IPS-20b (cell line): ENCODE measurements around the gene LAMB3.
"Not testable (repeated sequence)": the region's sequence is repeated elsewhere in the genome, so short reads cannot be mapped to it uniquely, and the experiment has no call there.

Source experiments
- H3K27ac ChIP-seq: one replicate; pipeline ENCODE4 v1.5.1; 2013; ENCODE audit warnings: low read length
- H3K27me3 ChIP-seq: 2 replicates; pipeline ENCODE4 v1.6.1; 2013; ENCODE audit warnings: mild to moderate bottlenecking, low read length, inconsistent platforms; ENCODE audit not compliant: insufficient read depth
- H3K36me3 ChIP-seq: 2 replicates; pipeline ENCODE4 v1.6.1; 2013; ENCODE audit warnings: low read depth, mild to moderate bottlenecking, inconsistent platforms, low read length, moderate library complexity; ENCODE audit not compliant: insufficient read depth
- H3K4me1 ChIP-seq: 2 replicates; pipeline ENCODE4 v1.6.1; 2013; ENCODE audit warnings: mild to moderate bottlenecking, control low read depth, inconsistent platforms, low read length, moderate library complexity; ENCODE audit not compliant: insufficient read depth
- H3K4me3 ChIP-seq: 2 replicates; pipeline ENCODE4 v1.5.1; 2013; ENCODE audit warnings: mild to moderate bottlenecking, low read length, inconsistent platforms
- H3K9ac ChIP-seq: 2 replicates; pipeline ENCODE4 v1.6.1; 2013; ENCODE audit warnings: low read depth, mild to moderate bottlenecking, inconsistent platforms, low read length, moderate library complexity
- H3K9me3 ChIP-seq: 2 replicates; pipeline ENCODE4 v1.6.1; 2013; ENCODE audit warnings: mild to moderate bottlenecking, low read depth, low read length, inconsistent platforms; ENCODE audit not compliant: insufficient read depth

LAMB3 gene

DNA sequence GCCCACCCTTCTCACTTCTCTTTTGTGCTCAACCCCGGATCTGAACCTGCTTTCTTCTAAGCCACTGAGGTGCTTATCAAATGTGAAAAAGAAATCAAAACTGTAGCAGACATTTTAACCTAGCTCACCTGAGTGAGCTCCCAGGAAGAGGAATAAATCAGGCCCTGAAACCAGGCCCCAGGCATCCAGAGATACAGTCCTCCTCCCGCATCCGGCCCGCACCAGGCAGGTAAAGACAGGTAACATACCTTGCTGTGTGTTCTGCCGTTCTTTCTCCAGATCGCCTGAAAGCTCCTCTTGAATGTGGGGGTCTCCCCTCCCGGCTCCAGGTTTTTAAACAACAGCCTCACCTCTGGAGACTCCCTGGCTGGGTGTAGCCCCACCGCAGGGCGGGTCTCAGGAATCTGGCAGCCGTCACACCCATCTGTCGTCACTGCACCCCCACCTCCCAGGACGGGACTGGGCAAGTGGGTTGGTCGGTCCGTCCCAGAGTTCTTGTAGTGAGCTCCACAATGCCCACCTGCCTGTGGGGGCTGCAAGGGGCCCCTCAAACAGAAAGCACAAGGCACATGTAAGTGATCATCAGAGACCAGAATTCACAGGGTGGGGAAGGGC is at the start of gene LAMB3:
Gene LAMB3 (minus strand): TSS at position 305 of the 615 bp plus-strand sequence. CDS start 1,481 bp downstream, outside the sequence.
- Histone ChIP-seq H3K9ac (no peak within 1 kb of the TSS), H3K9me3 (no peaks in the 10 kb centered on the region), H3K27me3 (no peaks in the 10 kb centered on the region), H3K4me1 (peaks cover 9% of the 10 kb centered on the region), H3K4me3 (no peak within 1 kb of the TSS), H3K36me3 (no peaks in the 10 kb centered on the region), H3K27ac (no peak within 1 kb of the TSS)

DNA sequence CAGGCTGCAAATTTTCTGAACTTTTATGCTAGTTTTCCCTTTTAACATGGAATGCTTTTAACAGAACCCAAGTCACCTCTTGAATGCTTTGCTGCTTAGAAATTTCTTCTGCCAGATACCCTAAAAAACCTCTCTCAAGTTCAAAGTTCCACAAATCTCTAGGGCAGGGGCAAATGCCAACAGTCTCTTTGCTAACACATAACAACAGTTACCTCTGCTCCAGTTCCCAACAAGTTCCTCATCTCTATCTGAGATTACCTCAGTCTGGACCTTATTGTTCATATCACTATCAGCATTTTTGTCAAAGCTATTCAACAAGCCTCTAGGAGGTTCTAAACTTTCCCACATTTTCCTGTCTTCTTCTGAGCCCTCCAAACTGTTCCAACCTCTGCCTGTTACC is 48.5 kb upstream of the LAMB3 start:
- H3K4me3 ChIP-seq, H3K9ac ChIP-seq, H3K27ac ChIP-seq, H3K9me3 ChIP-seq, H3K36me3 ChIP-seq, H3K27me3 ChIP-seq, H3K4me1 ChIP-seq: not testable (repeated sequence)

DNA sequence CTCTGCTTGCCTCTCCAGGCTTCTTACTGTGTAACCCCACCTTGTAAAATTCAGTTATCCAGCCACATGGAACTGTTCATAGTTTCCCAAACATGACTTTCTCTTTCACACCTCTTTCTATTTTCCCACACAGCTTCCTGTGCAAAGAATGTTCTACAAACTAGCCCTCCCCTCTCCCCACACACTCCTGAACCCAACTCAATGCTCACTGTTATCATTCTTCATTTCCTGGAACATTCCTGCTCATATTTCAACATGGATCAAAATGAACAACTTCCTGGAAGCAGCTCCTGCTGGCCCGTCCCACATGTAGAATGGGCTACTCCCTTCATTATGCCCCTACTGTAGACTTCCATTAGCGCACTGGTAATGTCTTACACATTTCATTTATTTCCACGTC is 44.9 kb upstream of the LAMB3 start:
- H3K36me3 ChIP-seq = no peaks in the 10 kb centered on the region
- no peaks in the 10 kb centered on the region for H3K9me3 ChIP-seq
- no peak overlapping the region for H3K27ac ChIP-seq
- no peak overlapping the region for H3K9ac ChIP-seq
- no peaks in the 10 kb centered on the region for H3K4me1 ChIP-seq
- H3K27me3 ChIP-seq = peaks cover 22% of the 10 kb centered on the region
- no peak overlapping the region for H3K4me3 ChIP-seq

DNA sequence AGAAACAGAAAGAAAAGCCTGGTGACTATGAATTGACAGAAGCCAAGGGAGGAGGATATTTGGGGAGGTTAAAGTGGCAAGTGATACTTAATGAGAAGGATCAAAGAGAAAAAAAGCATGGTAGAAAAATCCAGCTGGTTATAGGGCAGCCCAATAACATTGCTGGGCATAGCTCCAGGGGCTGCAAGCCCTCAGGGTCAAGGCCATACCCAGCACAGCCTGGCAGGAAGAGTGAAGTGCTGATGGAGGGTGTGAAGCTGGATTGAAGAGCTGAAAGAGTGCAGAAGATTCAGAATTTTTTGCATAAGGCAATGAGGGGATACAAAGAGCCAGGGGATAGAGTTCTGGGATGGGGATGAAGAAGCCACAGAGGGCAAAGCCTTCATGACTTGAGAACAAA is 44.4 kb upstream of the LAMB3 start:
- H3K36me3 ChIP-seq = no peaks in the 10 kb centered on the region
- H3K9me3 ChIP-seq = no peaks in the 10 kb centered on the region
- H3K9ac ChIP-seq = no peak overlapping the region
- no peaks in the 10 kb centered on the region for H3K4me1 ChIP-seq
- H3K4me3 ChIP-seq = no peak overlapping the region
- no peak overlapping the region for H3K27ac ChIP-seq
- H3K27me3 ChIP-seq = peaks cover 22% of the 10 kb centered on the region

DNA sequence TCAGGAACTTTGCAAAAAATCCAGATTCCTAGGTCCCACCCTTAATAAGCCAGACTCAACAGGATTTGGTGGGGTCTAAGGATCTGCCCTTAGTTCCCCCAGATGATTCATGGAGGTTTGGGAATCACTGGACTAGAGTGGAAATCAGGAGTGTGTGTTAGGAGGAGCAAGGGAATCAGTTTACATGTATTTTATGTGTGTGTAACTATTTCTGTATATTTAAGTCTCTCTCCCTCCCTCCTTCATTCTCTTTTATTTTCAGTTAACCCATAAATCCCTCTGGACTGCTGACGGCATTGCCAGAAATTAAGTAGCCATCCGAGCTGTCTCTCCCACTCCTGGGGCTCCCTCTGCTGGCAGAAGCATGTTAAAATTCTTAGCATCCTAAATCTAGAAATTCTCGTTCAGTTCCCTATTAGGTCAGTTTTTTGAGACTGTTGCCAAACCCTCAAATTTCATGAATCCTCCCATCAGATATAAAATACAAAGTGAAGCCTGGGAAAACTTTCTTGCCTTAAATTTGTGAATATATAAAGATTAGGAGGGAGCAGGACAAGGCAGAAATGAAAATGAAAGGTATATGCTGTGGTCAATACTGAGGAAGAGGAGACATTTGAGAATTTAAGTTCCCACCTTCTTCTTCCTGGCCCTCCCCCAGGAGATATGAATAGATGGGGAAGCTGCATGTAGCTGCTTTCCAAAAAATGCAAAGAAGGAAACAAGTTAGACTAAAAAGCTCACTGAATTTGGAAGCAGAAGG is 40.7 kb upstream of the LAMB3 start:
- Histone ChIP-seq H3K4me3 (no peak overlapping the region), H3K9me3 (no peaks in the 10 kb centered on the region), H3K27me3 (peaks cover 22% of the 10 kb centered on the region), H3K36me3 (no peaks in the 10 kb centered on the region), H3K4me1 (no peaks in the 10 kb centered on the region), H3K9ac (no peak overlapping the region), H3K27ac (no peak overlapping the region)

DNA sequence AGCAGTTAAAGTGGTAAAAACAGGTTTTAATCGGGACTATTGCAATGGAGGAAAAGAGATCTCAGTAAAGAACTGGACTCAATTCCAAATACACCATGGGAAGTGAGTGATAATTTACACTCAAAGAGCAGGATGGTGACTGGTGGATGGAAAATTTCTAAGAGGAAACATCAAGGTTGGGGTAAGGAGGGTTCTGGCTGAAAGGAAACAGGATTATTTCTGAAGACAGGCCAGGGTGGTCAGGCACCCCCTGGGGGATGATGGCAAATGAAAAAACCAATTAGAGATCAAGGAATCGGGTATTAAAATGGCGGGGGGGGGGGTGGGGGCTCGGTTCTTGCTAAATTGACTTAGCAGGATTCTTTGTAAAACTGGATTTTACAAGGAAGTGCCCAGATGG is 40.1 kb upstream of the LAMB3 start:
- H3K9ac ChIP-seq = no peak overlapping the region
- H3K4me3 ChIP-seq = no peak overlapping the region
- no peak overlapping the region for H3K27ac ChIP-seq
- H3K9me3 ChIP-seq = no peaks in the 10 kb centered on the region
- H3K27me3 ChIP-seq = peaks cover 22% of the 10 kb centered on the region
- no peaks in the 10 kb centered on the region for H3K4me1 ChIP-seq
- H3K36me3 ChIP-seq = no peaks in the 10 kb centered on the region

DNA sequence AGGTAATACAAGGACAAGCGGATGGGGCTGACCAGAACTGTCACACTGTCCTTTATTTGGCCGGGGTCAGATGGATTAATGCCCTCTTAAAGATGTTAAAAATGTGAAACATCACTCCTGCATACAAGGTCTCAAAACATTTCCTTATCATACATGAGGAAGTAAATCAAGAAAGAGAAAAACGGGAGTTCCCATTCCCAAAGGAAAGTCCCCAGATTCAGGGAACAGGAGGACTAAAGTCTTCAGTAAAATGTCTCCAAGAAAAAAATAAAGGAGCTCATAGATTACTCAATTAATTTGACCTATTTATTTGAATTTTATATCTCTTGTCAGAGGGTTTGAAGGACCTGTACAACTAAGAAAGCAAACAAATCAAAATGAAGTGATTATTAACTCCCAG is 39.0 kb upstream of the LAMB3 start:
- Histone ChIP-seq H3K9me3 (no peaks in the 10 kb centered on the region), H3K9ac (no peak overlapping the region), H3K36me3 (no peaks in the 10 kb centered on the region), H3K4me1 (no peaks in the 10 kb centered on the region), H3K27ac (no peak overlapping the region), H3K4me3 (no peak overlapping the region), H3K27me3 (peaks cover 22% of the 10 kb centered on the region)

DNA sequence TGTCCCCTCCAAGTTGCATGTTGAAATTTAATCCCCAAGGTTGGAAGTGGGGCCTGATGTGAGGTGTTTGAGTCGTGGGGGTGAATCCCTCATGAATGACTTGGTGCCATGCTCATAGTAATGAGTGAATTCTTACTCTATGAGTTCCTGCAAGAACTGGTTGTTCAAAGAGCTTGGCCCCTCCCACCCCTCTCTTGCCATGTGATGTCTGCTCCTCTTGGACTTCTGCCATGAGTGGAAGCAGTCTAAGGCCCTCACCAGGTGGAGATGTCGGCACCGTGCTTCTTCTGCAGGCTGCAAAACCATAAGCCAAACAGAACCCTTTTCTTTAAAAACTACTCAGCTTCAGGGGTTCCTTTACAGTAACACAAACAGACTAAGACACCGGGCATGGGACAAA is 37.3 kb upstream of the LAMB3 start:
- Histone ChIP-seq H3K27ac (no peak overlapping the region), H3K4me3 (no peak overlapping the region)

DNA sequence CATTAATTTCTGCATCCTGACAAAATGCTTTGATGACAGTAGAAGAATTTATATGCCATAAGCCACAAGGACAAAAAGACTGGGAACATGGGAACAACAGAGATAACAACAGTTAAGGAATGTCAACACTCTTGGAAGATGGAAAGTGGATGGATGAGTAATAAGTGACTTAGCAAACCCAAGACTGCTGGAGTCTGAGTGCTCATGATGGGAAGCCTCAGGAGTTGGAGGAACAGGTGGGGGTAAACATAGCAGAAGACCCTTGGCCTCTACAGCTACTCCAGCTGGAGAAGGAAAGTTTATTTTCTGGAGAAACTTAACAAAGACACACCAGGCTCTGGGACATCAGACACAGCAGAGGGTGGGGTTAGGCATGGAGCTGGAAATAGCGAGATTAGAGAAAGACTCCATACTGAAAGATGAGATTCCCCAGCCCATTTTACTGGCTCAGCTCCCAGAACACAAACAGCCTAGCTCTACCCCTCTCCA is 36.6 kb upstream of the LAMB3 start:
- no peaks in the 10 kb centered on the region for H3K36me3 ChIP-seq
- no peaks in the 10 kb centered on the region for H3K4me1 ChIP-seq
- no peaks in the 10 kb centered on the region for H3K9me3 ChIP-seq
- no peak overlapping the region for H3K27ac ChIP-seq
- no peak overlapping the region for H3K9ac ChIP-seq
- no peak overlapping the region for H3K4me3 ChIP-seq
- H3K27me3 ChIP-seq = peaks cover 5% of the 10 kb centered on the region

More for the DNA sequence above, 37.3 kb upstream of the LAMB3 start:
- no peaks in the 10 kb centered on the region for H3K4me1 ChIP-seq
- no peaks in the 10 kb centered on the region for H3K36me3 ChIP-seq
- H3K9me3 ChIP-seq = no peaks in the 10 kb centered on the region
- H3K27me3 ChIP-seq = peaks cover 12% of the 10 kb centered on the region
- no peak overlapping the region for H3K9ac ChIP-seq

DNA sequence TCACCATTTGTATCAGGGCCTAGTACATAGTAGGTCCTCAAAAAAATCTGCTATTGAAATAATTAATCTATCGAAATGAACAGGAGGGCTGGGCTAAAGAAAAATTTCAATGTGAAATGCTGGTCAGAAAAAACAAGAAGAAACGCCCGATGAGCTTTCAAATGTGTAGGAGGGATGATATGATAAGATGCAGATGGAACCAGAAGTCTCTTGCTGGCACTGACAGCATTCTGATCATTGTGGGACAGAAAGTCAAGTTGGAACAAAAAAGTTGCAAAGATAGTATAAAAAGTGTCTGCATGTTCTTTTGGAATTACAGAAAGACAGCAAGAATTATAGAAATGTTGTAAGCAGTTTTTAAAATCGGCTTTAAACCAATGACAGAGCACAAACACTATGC is 34.1 kb upstream of the LAMB3 start:
- H3K27me3 ChIP-seq = no peaks in the 10 kb centered on the region; the same call in 1 of the 2 replicates
- H3K27ac ChIP-seq = no peak overlapping the region
- no peak overlapping the region for H3K9ac ChIP-seq

DNA sequence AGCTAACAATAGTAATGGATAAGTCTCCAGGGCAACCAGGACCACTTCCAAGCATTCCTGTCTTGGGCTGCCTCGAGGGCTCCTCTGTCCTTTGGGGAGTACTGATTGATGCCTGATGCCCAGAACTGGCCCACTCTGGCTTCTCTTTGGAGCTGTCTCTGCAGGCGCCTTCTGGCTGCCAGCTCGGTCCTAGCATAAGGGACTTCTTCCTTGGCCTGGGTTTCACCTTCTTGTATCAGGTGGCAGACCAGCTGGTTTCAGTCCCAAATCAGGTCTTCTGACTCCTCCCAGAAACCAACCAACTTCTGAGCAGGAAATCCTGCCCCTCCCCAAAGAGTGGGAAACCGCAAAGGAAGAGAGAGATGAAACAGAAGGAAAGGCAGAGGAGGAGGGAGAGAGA is 33.6 kb upstream of the LAMB3 start:
- Histone ChIP-seq H3K4me3 (no peak overlapping the region), H3K36me3 (no peaks in the 10 kb centered on the region), H3K27ac (no peak overlapping the region), H3K9me3 (no peaks in the 10 kb centered on the region), H3K27me3 (no peaks in the 10 kb centered on the region; the same call in 1 of the 2 replicates), H3K9ac (no peak overlapping the region), H3K4me1 (no peaks in the 10 kb centered on the region)

More for the DNA sequence above, 34.1 kb upstream of the LAMB3 start:
- Histone ChIP-seq H3K36me3 (no peaks in the 10 kb centered on the region), H3K4me1 (no peaks in the 10 kb centered on the region), H3K9me3 (no peaks in the 10 kb centered on the region), H3K4me3 (no peak overlapping the region)

DNA sequence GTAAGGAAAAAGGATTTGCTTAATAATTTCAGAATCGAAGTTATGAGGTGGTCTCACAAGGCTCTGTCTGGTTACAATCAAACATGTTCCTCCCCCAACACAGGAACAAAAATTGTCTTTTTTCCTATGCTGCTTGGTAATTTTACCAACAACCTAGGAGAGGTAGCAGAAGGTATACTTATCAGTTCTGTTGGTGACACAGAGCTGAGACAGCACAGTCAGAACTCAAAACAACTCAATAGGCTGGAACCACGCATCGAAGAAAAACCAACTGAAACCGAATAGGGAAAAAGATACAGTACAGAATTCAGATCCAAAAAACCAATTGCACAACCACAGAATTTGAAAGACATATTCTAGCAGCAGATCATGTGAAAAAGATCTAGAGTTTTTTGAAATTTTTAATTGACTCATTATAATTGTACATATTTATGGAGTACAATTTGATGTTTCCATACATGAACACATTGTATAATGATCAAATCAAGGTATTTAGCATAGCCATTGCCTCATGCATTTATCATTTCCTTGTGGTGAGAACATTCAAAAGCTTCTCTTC is 26.8 kb upstream of the LAMB3 start:
- peaks cover 2% of the 10 kb centered on the region for H3K4me1 ChIP-seq
- H3K36me3 ChIP-seq = no peaks in the 10 kb centered on the region
- no peak overlapping the region for H3K9ac ChIP-seq
- H3K27me3 ChIP-seq = peaks cover 63% of the 10 kb centered on the region
- no peak overlapping the region for H3K27ac ChIP-seq
- no peaks in the 10 kb centered on the region for H3K9me3 ChIP-seq
- no peak overlapping the region for H3K4me3 ChIP-seq
